Kidney (tissue), 14 donors: ENCODE measurements around the gene INO80D. TPM values are rescaled to one million over a fixed set of nuclear protein-coding genes. Genes with fewer than 3 reads are reported as not detected.
A peak's percentile ranks its signal among the peaks of the same experiment; 100 is the strongest.
"Not testable (repeated sequence)": the region's sequence is repeated elsewhere in the genome, so short reads cannot be mapped to it uniquely, and the experiment has no call there.

ENCODE experiments used
- DNase-seq, 5 donors: peaks; one replicate each; pipeline ENCODE4 v3.0.0-alpha.2; 2013 to 2020
- FAIRE-seq: peaks from 2 replicates; lab custom pipeline; 2012; peaks lifted over from hg19 to GRCh38; lab: Jason Lieb, UNC
- H3K27ac ChIP-seq, 2 donors: one replicate each; pipeline ENCODE4 v1.7.0; 2013; ENCODE audit warnings: low read depth in 2 of 2, low read length in 2 of 2, inconsistent platforms in 1 of 2
- H3K27me3 ChIP-seq: one replicate; pipeline ENCODE4 v1.7.1; 2013; ENCODE audit warnings: low read length, inconsistent platforms; ENCODE audit not compliant: control insufficient read depth, insufficient read depth
- H3K36me3 ChIP-seq, 3 donors: one replicate each; pipeline versions ENCODE4 v1.7.0 to v1.7.1; 2013; ENCODE audit warnings: low read length in 3 of 3, control low read depth in 1 of 3, inconsistent platforms in 1 of 3; ENCODE audit not compliant: insufficient read depth in 3 of 3, control insufficient read depth in 2 of 3
- H3K4me1 ChIP-seq, 3 donors: one replicate each; pipeline versions ENCODE4 v1.7.0 to v1.7.1; 2013; ENCODE audit warnings: low read length in 3 of 3, inconsistent platforms in 1 of 3, low read depth in 1 of 3; ENCODE audit not compliant: control insufficient read depth in 2 of 3, insufficient read depth in 2 of 3
- H3K4me3 ChIP-seq, 3 donors: one replicate each; pipeline versions ENCODE4 v1.7.0 to v1.8.1; 2013; ENCODE audit warnings: low read length in 3 of 3, control low read depth in 1 of 3, inconsistent platforms in 1 of 3
- H3K9ac ChIP-seq, 3 donors: one replicate each; pipeline versions ENCODE4 v1.7.0 to v1.7.1; 2013; ENCODE audit warnings: low read length in 3 of 3, control low read depth in 1 of 3, inconsistent platforms in 1 of 3
- H3K9me3 ChIP-seq, 3 donors: one replicate each; pipeline versions ENCODE4 v1.7.0 to v1.7.1; 2013; ENCODE audit warnings: low read length in 3 of 3, control low read depth in 1 of 3, inconsistent platforms in 1 of 3; ENCODE audit not compliant: control insufficient read depth in 2 of 3, insufficient read depth in 1 of 3
- intact Hi-C: fragments of 100-400 bp; cut with DNase I; formaldehyde crosslinking; loops from one replicate; pipeline ENCODE4 v1.11.1; 2022
- polyA plus RNA-seq: library from polyadenylated mRNA; stranded (reverse); fragments of 350-450 nt; fragmentation: Illumina TruSeq; extraction: RNeasy Lipid Tissue Mini Kit (QIAGEN cat#74804); gene quantifications from one replicate; pipeline ENCODE4 v1.2.3, GENCODE V29; 2014; ENCODE audit warnings: low read depth, low replicate concordance; ENCODE audit not compliant: insufficient read depth
- total RNA-seq: library from RNA; stranded (reverse); fragmentation: NEBNext Ultra II Directional; extraction: Animal tissue kit (Norgen Biotek cat#: 25700); gene quantifications from one replicate; pipeline ENCODE4 v1.2.1, GENCODE V29; 2021
- TF ChIP-seq, protein P1 (sequence below): IDR thresholded peaks from 3 replicates; pipeline ENCODE4 v1.5.1; 2012; ENCODE audit warnings: mild to moderate bottlenecking, moderate library complexity, borderline replicate concordance; ENCODE audit not compliant: insufficient read depth; ENCODE audit errors: extremely low read depth
- donor health status: control.
- donor health status: control.
- donor health status: control.
- donor health status: control.
- donor health status: control.
- donor health status: DM: yes; HTN: yes; CAD: no.
- donor health status: Normal renal cell carcinoma (clear cell type).

INO80D gene
- total and polyA plus RNA-seq, 2 donors from 2014 or later = 1.7 to 29.9 TPM

DNA sequence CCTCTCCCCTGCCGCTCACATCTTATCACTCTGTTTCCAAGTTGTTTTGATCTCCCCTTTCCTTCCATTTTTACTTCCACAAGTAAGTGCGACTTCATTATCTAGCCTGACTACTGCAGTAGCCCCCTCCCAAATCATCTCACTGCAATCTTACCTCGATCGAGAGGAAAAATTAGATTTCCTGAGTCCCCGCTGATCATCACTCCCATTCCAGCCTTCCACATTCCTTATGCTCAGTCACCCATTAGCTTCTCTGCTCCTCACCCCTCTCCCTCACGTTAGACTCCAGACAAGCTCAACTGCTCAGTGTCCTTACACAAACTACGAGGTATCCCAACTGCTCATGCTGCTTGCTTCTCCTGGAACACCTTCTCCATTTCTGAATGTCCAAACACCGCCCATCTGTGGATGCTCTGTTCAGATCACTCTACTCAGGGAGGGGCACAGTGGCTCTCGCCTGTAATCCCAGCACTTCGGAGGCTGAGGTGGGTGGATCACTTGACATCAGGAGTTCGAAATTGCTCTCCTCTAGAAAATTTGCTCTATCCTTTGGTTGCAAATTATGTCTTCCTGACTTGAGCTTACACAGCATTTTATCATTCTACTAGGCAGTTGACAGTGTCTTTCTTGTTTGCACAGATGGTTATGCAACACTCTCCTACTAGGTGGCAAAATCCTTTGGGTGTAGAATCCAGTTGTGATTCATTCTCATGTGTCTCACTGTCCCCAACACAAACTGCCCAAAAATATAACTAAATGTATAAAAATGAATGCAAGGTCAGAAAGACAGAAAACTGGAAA, 96.5 kb downstream of the INO80D start:
- H3K27me3 ChIP-seq = no peaks in the 10 kb centered on the region
- DNase-seq = peak in 3 of 5 donors; percentile 55 to 83 (median 83)
- H3K4me3 ChIP-seq = peak overlapping the region in 2 of 3 donors; percentile 20 to 33
- TF ChIP-seq, protein P1, sequence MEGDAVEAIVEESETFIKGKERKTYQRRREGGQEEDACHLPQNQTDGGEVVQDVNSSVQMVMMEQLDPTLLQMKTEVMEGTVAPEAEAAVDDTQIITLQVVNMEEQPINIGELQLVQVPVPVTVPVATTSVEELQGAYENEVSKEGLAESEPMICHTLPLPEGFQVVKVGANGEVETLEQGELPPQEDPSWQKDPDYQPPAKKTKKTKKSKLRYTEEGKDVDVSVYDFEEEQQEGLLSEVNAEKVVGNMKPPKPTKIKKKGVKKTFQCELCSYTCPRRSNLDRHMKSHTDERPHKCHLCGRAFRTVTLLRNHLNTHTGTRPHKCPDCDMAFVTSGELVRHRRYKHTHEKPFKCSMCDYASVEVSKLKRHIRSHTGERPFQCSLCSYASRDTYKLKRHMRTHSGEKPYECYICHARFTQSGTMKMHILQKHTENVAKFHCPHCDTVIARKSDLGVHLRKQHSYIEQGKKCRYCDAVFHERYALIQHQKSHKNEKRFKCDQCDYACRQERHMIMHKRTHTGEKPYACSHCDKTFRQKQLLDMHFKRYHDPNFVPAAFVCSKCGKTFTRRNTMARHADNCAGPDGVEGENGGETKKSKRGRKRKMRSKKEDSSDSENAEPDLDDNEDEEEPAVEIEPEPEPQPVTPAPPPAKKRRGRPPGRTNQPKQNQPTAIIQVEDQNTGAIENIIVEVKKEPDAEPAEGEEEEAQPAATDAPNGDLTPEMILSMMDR = no peak
- FAIRE-seq = no peak
- no peaks in the 10 kb centered on the region for H3K9me3 ChIP-seq
- peak overlapping the region in 1 of 2 donors; percentile 56 for H3K27ac ChIP-seq
- peaks cover 0 to 12% (median 0%) of the 10 kb centered on the region in 3 donors for H3K4me1 ChIP-seq
- no peak overlapping the region for H3K9ac ChIP-seq
- intact Hi-C loops = no loop called here
- H3K36me3 ChIP-seq = no peaks in the 10 kb centered on the region

- H3K9me3 ChIP-seq, DNase-seq, intact Hi-C loops, H3K9ac ChIP-seq, H3K4me3 ChIP-seq, H3K36me3 ChIP-seq, H3K27me3 ChIP-seq: not testable (repeated sequence)
- peak; percentile 11 for FAIRE-seq
- H3K4me1 ChIP-seq = peaks cover 0 to 12% (median 0%) of the 10 kb centered on the region in 3 donors
- H3K27ac ChIP-seq = peak overlapping the region in 1 of 2 donors; percentile 56
Observed at GRCh38 chr2:205988681-205989080, 97.3 kb downstream of the INO80D start.

- no peak overlapping the region for H3K27ac ChIP-seq
- no peaks in the 10 kb centered on the region for H3K36me3 ChIP-seq
- FAIRE-seq (no peak), DNase-seq (no peak)
- H3K27me3 ChIP-seq = no peaks in the 10 kb centered on the region
- no peaks in the 10 kb centered on the region for H3K9me3 ChIP-seq
- TF ChIP-seq, protein P1 = no peak
- H3K4me1 ChIP-seq = peaks cover 0 to 12% (median 0%) of the 10 kb centered on the region in 3 donors
- no peak overlapping the region for H3K4me3 ChIP-seq
- intact Hi-C loops = no loop called here
- H3K9ac ChIP-seq = no peak overlapping the region
Observed at GRCh38 chr2:205988274-205988673, 97.7 kb downstream of the INO80D start.

GRCh38 chr2:205986334-205986733, 99.6 kb downstream of the INO80D start:
- H3K36me3 ChIP-seq, H3K9me3 ChIP-seq, FAIRE-seq, H3K9ac ChIP-seq, DNase-seq, intact Hi-C loops, H3K4me3 ChIP-seq, H3K27me3 ChIP-seq, H3K27ac ChIP-seq: not testable (repeated sequence)
- peaks cover 0 to 12% (median 0%) of the 10 kb centered on the region in 3 donors for H3K4me1 ChIP-seq
